Measurements from ENCODE around the gene FRYL.
A peak's percentile ranks its signal among the peaks of the same experiment; 100 is the strongest.

Gene FRYL

GRCh38 chr4:48489683-48490011 lies 290.4 kb downstream of the FRYL start:
- Histone ChIP-seq H3K27ac (no peak overlapping the region), H3K36me3 (no peaks in the 10 kb centered on the region), H3K4me3 (ENCODE audit: low read depth, low read length) (no peak overlapping the region), H3K9me3 (ENCODE audit: severe bottlenecking) (peaks cover 8% of the 10 kb centered on the region), H3K27me3 (ENCODE audit: insufficient read depth, low read depth, severe bottlenecking) (no peaks in the 10 kb centered on the region)
- no peak for DNase-seq
- no peak for TF ChIP-seq CTCF (IDR thresholded peaks at IDR 0.05; ENCODE audit: low read depth, low read length)

- H3K27ac ChIP-seq: no peak overlapping the region
- peaks cover 8% of the 10 kb centered on the region for H3K9me3 ChIP-seq (ENCODE audit: severe bottlenecking)
- H3K27me3 ChIP-seq (ENCODE audit: insufficient read depth, low read depth, severe bottlenecking): no peaks in the 10 kb centered on the region
- H3K4me3 ChIP-seq (ENCODE audit: low read depth, low read length): no peak overlapping the region
- TF ChIP-seq CTCF (IDR thresholded peaks at IDR 0.05; ENCODE audit: low read depth, low read length): no peak
- no peaks in the 10 kb centered on the region for H3K36me3 ChIP-seq
- no peak for DNase-seq
Measured at GRCh38 chr4:48484494-48485168, 295.4 kb downstream of the FRYL start.

GRCh38 chr4:48483777-48484493 lies 296.1 kb downstream of the FRYL start:
- Histone ChIP-seq H3K27ac (no peak overlapping the region), H3K36me3 (no peaks in the 10 kb centered on the region), H3K4me3 (ENCODE audit: low read depth, low read length) (no peak overlapping the region), H3K9me3 (ENCODE audit: severe bottlenecking) (peaks cover 4% of the 10 kb centered on the region), H3K27me3 (ENCODE audit: insufficient read depth, low read depth, severe bottlenecking) (no peaks in the 10 kb centered on the region)
- TF ChIP-seq CTCF (IDR thresholded peaks at IDR 0.05; ENCODE audit: low read depth, low read length): no peak
- DNase-seq: no peak

- no peak for TF ChIP-seq CTCF (IDR thresholded peaks at IDR 0.05; ENCODE audit: low read depth, low read length)
- no peaks in the 10 kb centered on the region for H3K36me3 ChIP-seq
- H3K27me3 ChIP-seq (ENCODE audit: insufficient read depth, low read depth, severe bottlenecking): no peaks in the 10 kb centered on the region
- DNase-seq: no peak
- no peak within 1 kb of the TSS for H3K27ac ChIP-seq
- peaks cover 4% of the 10 kb centered on the region for H3K9me3 ChIP-seq (ENCODE audit: severe bottlenecking)
- peak within 1 kb of the TSS; percentile 59 for H3K4me3 ChIP-seq (ENCODE audit: low read depth, low read length)
Measured at GRCh38 chr4:48483006-48483776, 296.9 kb downstream of the FRYL start, which contains the start of gene SLC10A4. Gene SLC10A4 (plus strand): TSS chr4:48483343. CDS start chr4:48483562, 219 bp downstream.

GRCh38 chr4:48481581-48481980 lies 298.5 kb downstream of the FRYL start:
- H3K27me3 ChIP-seq (ENCODE audit: insufficient read depth, low read depth, severe bottlenecking): no peaks in the 10 kb centered on the region
- TF ChIP-seq CTCF (IDR thresholded peaks at IDR 0.05; ENCODE audit: low read depth, low read length): no peak
- no peak overlapping the region for H3K4me3 ChIP-seq (ENCODE audit: low read depth, low read length)
- no peaks in the 10 kb centered on the region for H3K36me3 ChIP-seq
- H3K9me3 ChIP-seq (ENCODE audit: severe bottlenecking): peaks cover 4% of the 10 kb centered on the region
- no peak overlapping the region for H3K27ac ChIP-seq
- no peak for DNase-seq

Data from WERI-Rb-1 (cell line).